ENCODE results near the gene RNU7-1. TPM values are rescaled to one million over a fixed set of nuclear protein-coding genes. Genes with fewer than 3 reads are reported as not detected.

Gene RNU7-1
- total and polyA plus RNA-seq, 2 donors (not counting 1 experiment from before 2014, with no cell fraction given) = not detected

DNA sequence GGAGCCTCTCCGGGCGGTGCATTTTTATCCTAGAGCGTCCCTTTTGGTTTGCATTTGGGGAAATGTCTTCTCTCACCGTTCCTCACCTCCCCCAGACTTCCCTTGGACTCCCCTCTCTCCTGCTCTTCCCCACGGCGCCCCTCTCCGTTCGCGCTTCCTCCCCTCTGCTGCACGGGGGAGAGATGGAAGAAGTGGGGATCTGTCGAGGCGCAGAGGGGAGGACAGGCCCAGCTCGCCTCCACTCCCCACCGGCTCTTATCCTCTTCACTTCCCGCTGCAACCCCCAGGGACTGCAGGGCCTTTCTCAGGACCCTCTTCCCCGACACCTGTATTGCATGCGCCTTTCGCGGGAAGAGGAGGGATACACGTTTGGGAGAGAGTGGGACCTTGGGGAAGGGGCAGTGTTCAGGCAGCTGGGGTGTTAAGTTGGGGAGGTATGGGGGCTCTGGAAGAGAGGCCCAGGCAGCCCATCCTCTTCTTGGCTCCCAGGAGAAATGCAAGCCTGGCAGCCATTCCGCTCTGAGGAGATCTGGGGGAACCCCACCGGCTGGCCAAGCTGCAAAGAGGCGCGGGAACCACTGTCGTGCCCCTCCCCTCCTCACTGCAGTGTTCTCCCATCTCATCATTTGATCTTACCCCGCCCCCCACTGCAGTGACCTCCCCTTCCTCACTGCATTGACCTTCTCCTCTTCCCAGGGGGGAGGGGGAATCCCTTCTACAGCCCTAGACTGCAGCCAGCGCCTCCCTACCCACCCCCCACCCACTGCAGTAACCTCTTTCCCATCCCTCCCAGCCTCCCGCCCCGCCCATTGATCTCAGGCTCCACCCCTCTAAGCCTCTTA, 28.4 kb upstream of the RNU7-1 start:
- Histone ChIP-seq H3K4me2 (ENCODE audit: extremely low read depth, insufficient read depth, low read length) (peak overlapping the region; percentile 84), H3K27me3 (ENCODE audit: control insufficient read depth, insufficient read depth, low read length) (no peaks in the 10 kb centered on the region), H3K36me3 (ENCODE audit: control insufficient read depth, insufficient read depth, low read length) (peaks cover 9% of the 10 kb centered on the region), H4K20me1 (ENCODE audit: control insufficient read depth, extremely low read depth, insufficient read depth, low read length) (no peaks in the 10 kb centered on the region), H3K4me1 (ENCODE audit: control insufficient read depth, extremely low read depth, insufficient read depth, low read length) (peaks cover 2% of the 10 kb centered on the region), H3K9me3 (ENCODE audit: control insufficient read depth, insufficient read depth, low read depth, low read length) (no peaks in the 10 kb centered on the region), H3K27ac (ENCODE audit: insufficient read depth, low read length) (no peak overlapping the region), H3K9ac (ENCODE audit: insufficient read depth, low read length) (peak overlapping the region; percentile 56), H2AFZ (ENCODE audit: low read length) (no peak overlapping the region), H3K79me2 (ENCODE audit: control insufficient read depth, insufficient read depth, low read length) (peaks cover 3% of the 10 kb centered on the region), H3K4me3 (replicated peaks in 1 of 4; ENCODE audit: control extremely low read depth in 1 of 4, insufficient read depth in 1 of 4, low read depth in 3 of 4, low read length in 4 of 4) (peak overlapping the region; percentile 63 to 75 (median 70))
- no peak for TF ChIP-seq CTCF (conservative IDR thresholded peaks at IDR 0.05 in 1 of 2, IDR thresholded peaks at IDR 0.05 in 1 of 2; ENCODE audit: low read depth in 1 of 2, low read length in 2 of 2)
- TF ChIP-seq EZH2 (IDR thresholded peaks at IDR 0.05; ENCODE audit: low read length, missing control alignments) = no peak
- no peak for DNase-seq (ENCODE audit: low read depth in 2 of 2)

- Histone ChIP-seq H3K27me3 (ENCODE audit: control insufficient read depth, insufficient read depth, low read length) (no peaks in the 10 kb centered on the region), H3K9me3 (ENCODE audit: control insufficient read depth, insufficient read depth, low read depth, low read length) (no peaks in the 10 kb centered on the region), H3K4me3 (replicated peaks in 1 of 4; ENCODE audit: control extremely low read depth in 1 of 4, insufficient read depth in 1 of 4, low read depth in 3 of 4, low read length in 4 of 4) (peak overlapping the region in 1 of 4 experiments; percentile 75), H3K79me2 (ENCODE audit: control insufficient read depth, insufficient read depth, low read length) (peaks cover 3% of the 10 kb centered on the region), H3K4me1 (ENCODE audit: control insufficient read depth, extremely low read depth, insufficient read depth, low read length) (peaks cover 2% of the 10 kb centered on the region), H3K27ac (ENCODE audit: insufficient read depth, low read length) (no peak overlapping the region), H3K36me3 (ENCODE audit: control insufficient read depth, insufficient read depth, low read length) (peaks cover 9% of the 10 kb centered on the region), H3K9ac (ENCODE audit: insufficient read depth, low read length) (no peak overlapping the region), H4K20me1 (ENCODE audit: control insufficient read depth, extremely low read depth, insufficient read depth, low read length) (no peaks in the 10 kb centered on the region), H3K4me2 (ENCODE audit: extremely low read depth, insufficient read depth, low read length) (peak overlapping the region; percentile 44), H2AFZ (ENCODE audit: low read length) (no peak overlapping the region)
- no peak for DNase-seq (ENCODE audit: low read depth in 2 of 2)
- TF ChIP-seq CTCF (conservative IDR thresholded peaks at IDR 0.05 in 1 of 2, IDR thresholded peaks at IDR 0.05 in 1 of 2; ENCODE audit: low read depth in 1 of 2, low read length in 2 of 2) (no peak), EZH2 (IDR thresholded peaks at IDR 0.05; ENCODE audit: low read length, missing control alignments) (no peak)
Measured at GRCh38 chr12:6915789-6916285, 27.8 kb upstream of the RNU7-1 start.

- H3K4me1 ChIP-seq (ENCODE audit: control insufficient read depth, extremely low read depth, insufficient read depth, low read length) = peaks cover 2% of the 10 kb centered on the region
- no peak overlapping the region for H3K4me3 ChIP-seq (replicated peaks in 1 of 4; ENCODE audit: control extremely low read depth in 1 of 4, insufficient read depth in 1 of 4, low read depth in 3 of 4, low read length in 4 of 4)
- no peak overlapping the region for H3K9ac ChIP-seq (ENCODE audit: insufficient read depth, low read length)
- H3K27ac ChIP-seq (ENCODE audit: insufficient read depth, low read length) = no peak overlapping the region
- H4K20me1 ChIP-seq (ENCODE audit: control insufficient read depth, extremely low read depth, insufficient read depth, low read length) = no peaks in the 10 kb centered on the region
- peaks cover 12% of the 10 kb centered on the region for H3K36me3 ChIP-seq (ENCODE audit: control insufficient read depth, insufficient read depth, low read length)
- no peak overlapping the region for H2AFZ ChIP-seq (ENCODE audit: low read length)
- peaks cover 3% of the 10 kb centered on the region for H3K79me2 ChIP-seq (ENCODE audit: control insufficient read depth, insufficient read depth, low read length)
- no peak overlapping the region for H3K4me2 ChIP-seq (ENCODE audit: extremely low read depth, insufficient read depth, low read length)
- no peaks in the 10 kb centered on the region for H3K9me3 ChIP-seq (ENCODE audit: control insufficient read depth, insufficient read depth, low read depth, low read length)
- DNase-seq (ENCODE audit: low read depth in 2 of 2) = no peak
- no peaks in the 10 kb centered on the region for H3K27me3 ChIP-seq (ENCODE audit: control insufficient read depth, insufficient read depth, low read length)
- TF ChIP-seq CTCF (conservative IDR thresholded peaks at IDR 0.05 in 1 of 2, IDR thresholded peaks at IDR 0.05 in 1 of 2; ENCODE audit: low read depth in 1 of 2, low read length in 2 of 2) (no peak), EZH2 (IDR thresholded peaks at IDR 0.05; ENCODE audit: low read length, missing control alignments) (no peak)
Measured at GRCh38 chr12:6916426-6917200, 27.0 kb upstream of the RNU7-1 start.
